Astrocyte of the hippocampus (primary cell): ENCODE measurements around the gene RAET1E.
A peak's percentile ranks its signal among the peaks of the same experiment; 100 is the strongest.
"Not testable (repeated sequence)": the region's sequence is repeated elsewhere in the genome, so short reads cannot be mapped to it uniquely, and the experiment has no call there.

Experiments
- DNase-seq: peaks from one replicate; pipeline ENCODE4 v3.0.0; 2011; ENCODE audit warnings: low read depth, low spot score

Gene RAET1E

GRCh38 chr6:149862424-149862738 lies 35.5 kb downstream of the RAET1E start:
- not testable (repeated sequence) for DNase-seq

GRCh38 chr6:149861603-149862423 lies 36.1 kb downstream of the RAET1E start:
- DNase-seq: no peak

GRCh38 chr6:149860834-149861602 lies 36.9 kb downstream of the RAET1E start:
- DNase-seq: no peak

GRCh38 chr6:149860513-149860833 lies 37.4 kb downstream of the RAET1E start:
- DNase-seq: no peak

- DNase-seq: no peak
Measured at GRCh38 chr6:149859938-149860337, 38.0 kb downstream of the RAET1E start.

GRCh38 chr6:149859368-149859767 lies 38.5 kb downstream of the RAET1E start:
- no peak for DNase-seq

GRCh38 chr6:149857541-149857940 lies 40.4 kb downstream of the RAET1E start:
- no peak for DNase-seq

DNA sequence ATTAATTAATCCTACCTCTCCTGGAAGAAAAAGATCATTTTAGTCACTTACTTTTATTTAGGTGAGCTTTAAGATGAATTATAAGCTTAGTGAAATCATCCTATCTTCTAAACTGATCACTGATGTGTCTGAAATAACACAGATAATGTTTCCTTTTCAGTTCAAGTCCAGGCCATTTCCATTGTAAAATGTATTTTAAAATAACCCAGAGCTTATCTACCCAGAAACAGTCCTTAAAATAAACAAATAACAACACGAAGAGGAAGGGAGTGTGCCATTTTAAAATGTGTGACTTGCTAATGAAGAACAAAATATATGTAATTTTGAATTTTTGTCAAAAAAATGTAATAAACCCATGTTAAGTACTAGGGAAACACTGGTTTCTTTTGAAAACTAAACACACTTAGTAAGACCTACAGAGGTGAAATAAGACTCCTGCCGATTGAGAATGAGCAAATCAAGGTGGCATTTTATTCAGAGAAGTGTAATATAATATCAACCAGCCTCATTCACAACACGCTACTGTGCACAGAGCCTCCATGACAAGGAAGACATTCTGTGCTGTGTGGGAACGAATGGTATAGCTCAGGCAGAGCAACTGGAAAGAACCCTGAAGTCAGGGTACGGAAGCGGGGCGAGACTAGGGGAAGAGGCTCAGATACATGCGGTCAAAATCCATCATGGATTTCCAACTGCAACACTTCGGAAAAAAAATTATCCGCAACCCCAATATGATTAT lies 41.5 kb downstream of the RAET1E start:
- no peak for DNase-seq

DNA sequence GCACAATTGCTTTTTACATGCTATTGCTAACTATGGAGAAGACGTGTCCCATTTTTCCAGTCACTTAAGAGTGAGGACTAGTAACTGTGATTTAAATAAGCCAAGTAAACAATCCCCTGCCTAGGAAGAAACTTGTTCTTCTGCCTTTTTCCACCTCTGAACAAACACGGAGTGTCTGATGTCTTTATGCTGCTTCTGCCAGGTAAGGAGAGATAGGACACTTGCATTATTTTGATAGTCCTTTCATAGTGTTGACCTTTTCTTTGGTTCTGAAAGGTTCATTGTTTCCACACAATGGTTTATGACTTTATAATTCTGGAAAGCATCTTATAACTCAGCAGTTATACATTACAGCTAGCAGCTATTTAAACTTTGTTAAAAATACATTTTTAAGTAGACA lies 42.2 kb downstream of the RAET1E start:
- no peak for DNase-seq

- peak; percentile 85 for DNase-seq
Measured at GRCh38 chr6:149855040-149855654, 42.8 kb downstream of the RAET1E start.

- DNase-seq: peak; percentile 53
Measured at GRCh38 chr6:149854532-149854931, 43.4 kb downstream of the RAET1E start.

DNA sequence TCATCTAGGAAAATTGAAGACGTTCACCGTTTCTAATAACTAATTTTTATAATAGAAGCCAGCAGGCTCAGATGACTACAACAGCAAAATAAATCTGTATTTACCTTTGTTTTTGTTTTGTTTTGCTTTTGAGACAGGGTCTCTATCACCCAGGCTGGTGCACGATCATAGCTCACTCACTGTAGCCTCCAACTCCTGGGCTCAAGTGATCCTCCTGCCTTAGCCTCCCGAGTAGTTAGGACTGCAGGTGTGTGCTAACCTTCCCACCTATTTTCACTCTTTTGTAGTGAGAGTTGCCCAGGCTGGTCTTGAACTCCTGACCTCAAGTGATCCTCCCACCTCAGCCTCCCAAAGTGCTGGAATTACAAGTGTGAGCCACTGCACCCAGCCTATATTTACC lies 43.9 kb downstream of the RAET1E start:
- not testable (repeated sequence) for DNase-seq

GRCh38 chr6:149852881-149853280 lies 45.0 kb downstream of the RAET1E start:
- DNase-seq: no peak

- peak; percentile 60 for DNase-seq
Measured at GRCh38 chr6:149852180-149852579, 45.7 kb downstream of the RAET1E start.

DNA sequence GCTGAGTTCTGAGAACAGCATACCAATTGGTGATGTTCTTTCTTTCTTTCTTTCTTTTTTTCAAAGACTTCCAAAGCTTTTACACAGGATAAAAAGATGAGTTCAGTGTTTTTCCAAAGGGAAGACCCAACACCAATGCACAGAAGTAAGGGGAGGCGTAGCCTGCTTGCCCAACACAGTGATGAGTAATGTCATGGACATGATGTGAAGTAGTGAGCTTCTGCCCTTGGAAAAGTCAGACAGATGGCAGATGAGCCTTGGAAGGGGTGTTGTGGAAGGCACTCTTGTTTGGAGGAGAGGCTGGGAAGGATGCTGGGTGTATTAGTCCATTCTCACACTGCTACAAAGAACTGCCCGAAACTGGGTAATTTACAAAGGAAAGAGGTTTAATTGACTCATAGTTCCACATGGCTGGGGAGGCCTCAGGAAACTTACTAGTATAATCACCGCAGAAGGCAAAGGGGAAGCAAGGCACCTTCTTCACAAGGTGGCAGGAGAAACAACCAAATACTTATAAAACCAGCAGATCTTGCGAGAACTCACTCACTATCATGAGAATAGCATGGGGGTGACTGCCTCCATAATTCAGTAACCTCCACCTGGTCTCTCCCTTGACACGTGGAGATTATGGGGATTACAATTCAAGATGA lies 46.3 kb downstream of the RAET1E start:
- DNase-seq: no peak

GRCh38 chr6:149848343-149848742 lies 49.6 kb downstream of the RAET1E start:
- not testable (repeated sequence) for DNase-seq
